ENCODE results near the gene CDCA7L.
"Not testable (repeated sequence)": the region's sequence is repeated elsewhere in the genome, so short reads cannot be mapped to it uniquely, and the experiment has no call there.

CDCA7L gene

GRCh38 chr7:21944616-21945453, 864 bp downstream of the CDCA7L start:
- DNase-seq (ENCODE audit: low read depth in 2 of 3, low spot score in 2 of 3), result no peak

GRCh38 chr7:21943436-21943835, 2.3 kb downstream of the CDCA7L start:
- no peak for DNase-seq (ENCODE audit: low read depth in 2 of 3, low spot score in 2 of 3)

DNA sequence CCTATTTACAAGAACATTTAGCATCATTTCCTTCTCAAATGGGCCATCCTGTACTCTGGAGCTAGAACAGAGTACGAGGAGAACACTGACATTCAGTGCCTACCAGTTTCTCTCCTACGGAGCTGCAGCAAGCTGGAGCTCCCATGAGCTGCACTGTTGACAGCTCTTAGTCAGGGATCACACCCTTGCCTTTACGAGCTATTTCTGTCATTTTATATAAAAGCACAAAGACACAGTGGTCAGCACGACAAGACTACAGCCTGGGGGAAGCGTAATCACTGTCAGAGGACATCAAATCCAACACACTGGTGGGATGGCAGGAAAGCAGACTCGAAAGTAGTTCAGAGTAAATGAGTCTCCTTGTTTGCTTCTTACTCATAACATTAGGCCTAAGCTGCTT, 2.7 kb downstream of the CDCA7L start:
- no peak for DNase-seq (ENCODE audit: low read depth in 2 of 3, low spot score in 2 of 3)

DNA sequence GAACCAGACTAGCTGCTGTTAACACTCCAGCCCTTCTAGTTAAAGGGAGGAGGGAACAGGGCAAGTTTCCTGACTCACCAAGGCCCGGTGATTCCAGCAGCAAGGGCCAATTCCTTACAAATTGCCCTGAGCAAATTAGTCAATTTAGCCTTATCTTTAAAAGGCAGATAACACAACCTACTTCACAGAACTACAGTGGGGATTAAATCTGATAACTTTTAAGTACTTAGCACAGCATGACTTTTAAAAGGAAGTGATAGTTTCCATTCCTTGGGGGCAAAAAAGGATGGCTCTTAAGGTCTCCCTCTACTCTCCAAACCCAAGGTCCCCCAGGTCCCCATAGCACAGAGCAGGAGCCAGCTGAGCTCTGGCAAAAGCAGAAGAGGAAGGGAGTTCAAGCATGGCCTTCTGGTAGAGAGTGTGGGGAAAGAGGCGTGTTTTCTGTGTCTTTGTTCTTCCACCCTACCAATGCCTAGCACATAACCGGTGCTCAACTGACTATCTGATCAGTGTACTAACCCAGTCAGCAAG, 4.0 kb downstream of the CDCA7L start:
- no peak for DNase-seq (ENCODE audit: low read depth in 2 of 3, low spot score in 2 of 3)

DNA sequence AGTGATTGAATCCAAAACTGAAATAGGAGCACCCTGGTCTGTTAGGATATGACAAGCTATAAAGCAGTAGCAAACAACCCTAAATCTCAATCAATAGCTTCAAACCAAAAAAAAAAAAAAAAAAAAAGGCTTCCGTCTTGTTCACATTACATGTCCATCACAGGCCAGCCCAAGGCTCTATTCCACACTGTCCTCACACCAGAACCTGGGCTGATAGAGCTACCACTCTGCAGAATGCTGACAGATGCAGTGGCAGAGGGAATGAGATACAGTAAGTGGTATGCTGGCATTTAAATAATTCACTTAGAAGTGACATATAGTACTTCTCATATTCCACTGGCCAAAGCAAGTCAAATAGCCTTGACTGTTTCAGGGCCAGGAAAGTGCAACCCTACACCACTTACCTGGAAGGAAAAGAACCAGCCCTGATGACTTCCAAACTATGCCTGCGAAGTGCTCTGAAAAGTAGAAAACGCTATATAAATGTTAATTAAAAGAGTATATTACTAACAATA, 5.8 kb downstream of the CDCA7L start:
- no peak for DNase-seq (ENCODE audit: low read depth in 2 of 3, low spot score in 2 of 3)

DNA sequence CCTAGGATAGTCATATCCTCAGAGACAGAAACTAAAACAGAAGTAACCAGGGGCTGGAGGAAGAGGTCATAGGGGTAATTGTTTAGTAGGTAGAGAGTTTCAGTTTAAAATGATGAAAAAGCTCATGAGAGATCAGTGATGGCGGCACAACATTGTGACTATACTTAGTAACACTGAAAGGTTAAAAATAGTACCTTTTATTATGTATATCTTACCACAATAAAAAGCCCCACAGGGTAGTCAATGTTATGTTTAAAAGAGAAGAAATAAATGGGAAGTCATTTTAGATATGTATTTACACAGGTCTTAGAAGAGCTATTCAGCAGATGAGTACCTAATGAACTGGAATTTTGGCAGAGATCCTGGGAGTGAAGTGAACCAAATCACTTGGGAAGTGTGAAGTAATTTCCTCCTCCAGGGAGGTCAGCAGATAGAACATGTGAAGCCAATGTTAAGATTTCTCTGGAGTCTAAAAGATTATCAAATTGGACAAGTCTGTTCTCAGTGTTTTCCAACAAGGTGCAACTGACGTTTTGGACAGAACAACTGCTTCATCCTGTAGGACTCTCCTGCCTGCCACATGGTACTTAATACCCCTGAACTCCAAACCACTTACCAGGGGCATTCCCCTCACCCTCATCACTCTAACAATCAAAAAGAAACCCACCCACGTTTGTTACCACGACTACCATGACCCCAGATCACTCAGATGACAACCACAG, 6.4 kb downstream of the CDCA7L start:
- DNase-seq (ENCODE audit: low read depth in 2 of 3, low spot score in 2 of 3), result peak in 1 of 3 experiments; percentile 19

DNA sequence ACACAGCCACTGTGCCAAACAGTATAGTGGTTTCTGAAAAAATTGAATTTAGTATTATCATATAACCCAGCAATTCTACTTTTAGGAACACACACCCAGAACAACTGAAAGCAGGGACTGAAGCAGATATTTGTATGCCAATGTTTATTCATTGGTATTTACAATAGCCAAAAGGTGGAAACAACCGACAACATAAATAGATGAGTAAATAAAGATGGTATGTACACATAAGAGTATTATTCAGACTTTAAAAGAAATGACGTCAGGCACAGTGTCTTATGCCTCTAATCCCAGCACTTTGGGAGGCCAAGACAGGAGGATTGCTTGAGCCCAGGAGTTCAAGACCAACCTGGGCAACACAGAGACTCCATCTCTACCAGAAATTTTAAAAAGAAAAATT, 7.2 kb downstream of the CDCA7L start:
- DNase-seq (ENCODE audit: low read depth in 2 of 3, low spot score in 2 of 3), result no peak

GRCh38 chr7:21934808-21935207, 10.9 kb downstream of the CDCA7L start:
- DNase-seq (ENCODE audit: low read depth in 2 of 3, low spot score in 2 of 3), result no peak

DNA sequence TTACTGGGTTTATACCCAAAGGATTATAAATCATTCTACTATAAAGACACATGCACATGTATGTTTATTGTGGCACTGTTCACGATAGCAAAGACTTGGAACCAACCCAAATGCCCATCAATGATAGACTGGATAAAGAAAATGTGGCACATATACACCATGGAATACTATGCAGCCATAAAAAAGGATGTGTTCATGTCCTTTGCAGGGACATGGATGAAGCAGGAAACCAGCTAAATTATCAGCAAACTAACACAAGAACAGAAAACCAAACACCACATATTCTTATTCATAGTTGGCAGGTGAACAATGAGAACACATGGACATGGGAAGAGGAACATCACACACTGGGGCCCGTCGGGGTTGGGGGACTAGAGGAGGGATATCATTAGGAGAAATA, 12.4 kb downstream of the CDCA7L start:
- not testable (repeated sequence) for DNase-seq (ENCODE audit: low read depth in 2 of 3, low spot score in 2 of 3)

DNA sequence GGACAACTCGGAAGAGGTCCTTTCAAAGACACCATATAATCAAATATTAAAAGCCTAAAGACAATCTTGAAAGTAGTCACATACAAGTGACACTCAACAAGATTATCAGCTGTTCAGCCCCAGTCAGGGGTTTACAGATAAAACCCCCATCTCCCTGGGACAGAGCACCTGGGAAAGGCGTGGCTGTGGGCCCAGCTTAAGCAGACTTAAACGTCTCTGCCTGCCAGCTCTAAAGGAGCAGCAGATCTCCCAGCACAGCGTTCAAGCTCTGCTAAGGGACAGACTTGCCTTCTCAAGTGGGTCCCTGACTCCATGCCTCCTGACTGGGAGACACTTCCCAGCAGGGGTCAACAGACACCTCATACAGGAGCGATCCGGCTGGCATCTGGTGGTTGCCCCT, 18.0 kb downstream of the CDCA7L start:
- DNase-seq (ENCODE audit: low read depth in 2 of 3, low spot score in 2 of 3), result no peak

DNA sequence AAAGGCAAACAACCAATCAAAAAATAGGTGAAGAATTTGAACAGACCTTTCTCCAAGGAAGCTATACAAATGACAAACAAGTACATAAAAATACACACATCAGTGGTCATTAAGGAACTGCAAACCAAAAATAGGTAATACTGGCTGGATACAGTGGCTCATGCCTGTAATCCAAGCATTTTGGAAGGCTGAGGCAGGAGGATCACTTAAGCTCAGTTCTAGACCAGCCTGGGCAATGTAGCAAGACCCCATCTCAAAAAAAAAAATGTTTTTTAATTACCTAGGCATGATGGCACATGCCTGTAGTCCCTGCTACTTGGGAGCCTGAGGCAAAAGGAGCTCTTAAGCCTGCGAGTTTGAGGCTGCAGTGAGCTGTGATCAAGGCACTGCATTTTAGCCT, 19.3 kb downstream of the CDCA7L start:
- no peak for DNase-seq (ENCODE audit: low read depth in 2 of 3, low spot score in 2 of 3)

- DNase-seq (ENCODE audit: low read depth in 2 of 3, low spot score in 2 of 3), result no peak
Measured at GRCh38 chr7:21923658-21924057, 22.0 kb downstream of the CDCA7L start.

DNA sequence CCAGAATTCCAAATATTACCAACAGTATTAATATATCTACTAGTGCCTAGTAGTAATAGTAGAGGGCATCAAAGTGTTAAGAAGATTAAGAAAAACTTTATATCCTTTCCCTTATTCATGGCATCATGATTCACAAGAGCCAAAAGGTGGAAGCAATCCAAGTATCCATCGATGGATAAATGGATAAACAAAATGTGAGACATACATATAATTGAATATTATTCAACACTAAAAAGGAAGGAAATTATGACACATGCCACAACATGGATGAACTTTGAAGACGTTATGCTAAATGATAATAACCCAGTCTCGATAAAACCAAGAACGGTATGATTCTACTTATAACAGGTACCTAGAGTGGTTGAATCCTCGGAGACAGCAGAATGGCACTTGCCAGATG, 23.1 kb downstream of the CDCA7L start:
- DNase-seq (ENCODE audit: low read depth in 2 of 3, low spot score in 2 of 3), result no peak

DNA sequence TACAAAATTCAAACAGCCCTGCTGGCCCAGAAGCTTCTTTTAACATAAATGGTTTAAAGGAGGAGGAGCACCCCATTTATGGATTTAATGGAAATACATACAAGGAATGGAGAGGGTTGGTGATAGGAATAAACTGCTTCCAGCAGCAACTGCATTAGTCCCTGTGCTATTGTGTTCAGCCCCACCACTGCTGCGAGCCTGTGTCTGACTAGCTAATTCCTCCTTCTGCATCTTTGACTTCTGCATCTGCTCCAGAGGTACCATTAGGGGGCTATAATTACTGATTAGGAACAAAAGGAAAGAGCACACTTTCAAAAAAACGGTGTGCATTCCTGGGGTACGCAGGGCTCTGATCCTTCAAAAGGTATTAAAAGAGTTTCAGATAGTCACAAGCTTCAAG, 24.8 kb downstream of the CDCA7L start:
- no peak for DNase-seq (ENCODE audit: low read depth in 2 of 3, low spot score in 2 of 3)

- DNase-seq (ENCODE audit: low read depth in 2 of 3, low spot score in 2 of 3), result no peak
Measured at GRCh38 chr7:21918216-21918615, 27.5 kb downstream of the CDCA7L start.

GRCh38 chr7:21916629-21917028, 29.1 kb downstream of the CDCA7L start:
- DNase-seq (ENCODE audit: low read depth in 2 of 3, low spot score in 2 of 3), result no peak

DNA sequence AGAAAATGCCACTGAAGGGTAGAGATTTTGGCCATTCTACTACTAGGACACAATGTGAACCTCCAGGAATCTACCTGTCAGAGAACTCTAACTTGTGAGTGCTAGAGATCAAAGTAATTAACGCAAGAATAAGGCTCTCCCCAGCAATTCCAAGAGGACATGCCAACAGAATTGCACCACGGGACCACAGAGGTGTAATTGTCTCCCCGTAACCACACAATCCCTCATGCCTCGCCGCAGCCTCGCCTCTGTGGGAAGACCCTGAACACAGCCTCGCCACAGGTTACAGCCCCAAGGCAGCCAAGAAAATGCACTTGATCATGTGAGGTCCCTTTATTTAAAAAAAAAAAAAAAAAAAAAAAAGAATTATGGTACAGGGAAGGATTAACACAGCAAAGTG, 29.5 kb downstream of the CDCA7L start:
- no peak for DNase-seq (ENCODE audit: low read depth in 2 of 3, low spot score in 2 of 3)

- DNase-seq (ENCODE audit: low read depth in 2 of 3, low spot score in 2 of 3), result no peak
Measured at GRCh38 chr7:21915140-21915539, 30.6 kb downstream of the CDCA7L start.

GRCh38 chr7:21914671-21915070, 31.0 kb downstream of the CDCA7L start:
- DNase-seq (ENCODE audit: low read depth in 2 of 3, low spot score in 2 of 3), result no peak

GRCh38 chr7:21912931-21913780, 32.5 kb downstream of the CDCA7L start:
- no peak for DNase-seq (ENCODE audit: low read depth in 2 of 3, low spot score in 2 of 3)

DNA sequence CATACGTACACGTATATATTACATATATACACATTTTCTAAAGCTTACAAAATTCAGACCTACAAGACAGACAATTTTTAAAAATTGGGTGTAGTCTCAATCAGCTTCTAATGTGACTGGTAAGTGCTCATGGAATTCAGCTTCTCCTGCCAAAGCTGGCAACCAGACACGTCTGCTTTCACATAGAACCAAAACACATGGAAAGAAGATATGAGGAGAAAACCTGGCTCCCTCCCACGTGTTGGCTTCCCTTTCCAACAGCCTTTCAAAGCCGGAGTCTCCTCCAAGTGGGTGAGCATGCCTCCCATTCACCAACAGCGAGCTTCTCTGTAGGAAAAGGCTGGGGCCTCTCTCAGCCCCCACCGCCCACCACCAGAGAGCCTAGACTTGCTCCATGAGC, 33.4 kb downstream of the CDCA7L start:
- no peak for DNase-seq (ENCODE audit: low read depth in 2 of 3, low spot score in 2 of 3)
